ENCODE measurements around the gene ZDHHC14. TPM values are rescaled to one million over a fixed set of nuclear protein-coding genes. Genes with fewer than 3 reads are reported as not detected.

The ZDHHC14 gene
- total RNA-seq, 1 experiment from 2014 or later, result 1.7 TPM

- Histone ChIP-seq H3K23me2 (ENCODE audit: insufficient read length, low read depth, low read length, poor library complexity, severe bottlenecking) (no peaks in the 10 kb centered on the region), H3K9ac (ENCODE audit: extremely low read depth, insufficient read length, low read length) (no peak overlapping the region), H2BK120ac (ENCODE audit: low read depth, low read length, poor library complexity, severe bottlenecking) (no peak overlapping the region), H3T11ph (ENCODE audit: low read length) (no peak overlapping the region), H4K5ac (ENCODE audit: insufficient read length, low read depth, low read length) (no peak overlapping the region), H2BK5ac (ENCODE audit: insufficient read length, low read length) (no peak overlapping the region), H4K8ac (replicated peaks; ENCODE audit: insufficient read length, low read depth, low read length) (no peak overlapping the region), H2BK15ac (ENCODE audit: low read depth, low read length) (no peak overlapping the region), H2AK5ac (ENCODE audit: insufficient read length, low read length) (no peak overlapping the region), H3K4me1 (ENCODE audit: insufficient read depth, low read length) (peaks cover 17% of the 10 kb centered on the region; the same call in 1 of the 2 replicates), H3K4me2 (ENCODE audit: insufficient read depth, insufficient read length, low read length) (no peak overlapping the region), H3K27me3 (ENCODE audit: insufficient read depth, low read length) (no peaks in the 10 kb centered on the region), H3K79me1 (ENCODE audit: insufficient read depth, low read depth, low read length, poor library complexity, severe bottlenecking) (no peaks in the 10 kb centered on the region), H3K56ac (ENCODE audit: insufficient read length, low read depth, low read length) (no peak overlapping the region), H3K18ac (ENCODE audit: insufficient read length, low read depth, low read length) (no peak overlapping the region), H3K4ac (ENCODE audit: low read depth, low read length) (no peak overlapping the region), H3K79me2 (ENCODE audit: insufficient read depth, low read length) (no peaks in the 10 kb centered on the region), H4K20me1 (ENCODE audit: control insufficient read depth, insufficient read depth, insufficient read length) (no peaks in the 10 kb centered on the region), H4K91ac (ENCODE audit: insufficient read length, low read depth, low read length) (no peak overlapping the region), H3K9me3 (ENCODE audit: control insufficient read depth, low read depth, low read length) (no peaks in the 10 kb centered on the region), H2BK20ac (ENCODE audit: low read depth, low read length, poor library complexity, severe bottlenecking) (no peak overlapping the region), H2BK12ac (ENCODE audit: insufficient read length, low read depth, low read length) (no peak overlapping the region), H3K23ac (ENCODE audit: insufficient read length, low read depth, low read length) (no peak overlapping the region), H3K27ac (ENCODE audit: insufficient read length, low read depth, low read length) (no peak overlapping the region), H3K14ac (ENCODE audit: insufficient read depth, low read length) (no peak overlapping the region), H2AFZ (ENCODE audit: low read length) (no peak overlapping the region)
- H3K27ac Mint-ChIP-seq, result peak overlapping the region in 1 of 3 experiments; percentile 81; a peak in 1 of 7 replicates
- H3K9me3 Mint-ChIP-seq, result no peaks in the 10 kb centered on the region
- H3K4me3 Mint-ChIP-seq, result peak overlapping the region in 1 of 2 experiments; percentile 19; a peak in 1 of 5 replicates
- peaks cover 21% of the 10 kb centered on the region for H3K27me3 Mint-ChIP-seq (ENCODE audit: low read depth)
- no CpG with 5 or more reads among the region's 3 CpGs for WGBS (ENCODE audit: extremely low coverage, insufficient read length, low lambda C conversion rate)
- no peaks in the 10 kb centered on the region for H3K36me3 Mint-ChIP-seq (ENCODE audit: insufficient read depth in 1 of 3, low read depth in 3 of 3)
- DNase-seq, result no peak
- TF ChIP-seq CTCF (conservative IDR thresholded peaks at IDR 0.05), result no peak
- peaks cover 52 to 53% of the 10 kb centered on the region in 2 experiments for H3K4me1 Mint-ChIP-seq
Observed at GRCh38 chr6:157534977-157535339, 154.0 kb downstream of the ZDHHC14 start.

Data from H9 (cell line).